ENCODE results near the gene TRIM25.

The TRIM25 gene

DNA sequence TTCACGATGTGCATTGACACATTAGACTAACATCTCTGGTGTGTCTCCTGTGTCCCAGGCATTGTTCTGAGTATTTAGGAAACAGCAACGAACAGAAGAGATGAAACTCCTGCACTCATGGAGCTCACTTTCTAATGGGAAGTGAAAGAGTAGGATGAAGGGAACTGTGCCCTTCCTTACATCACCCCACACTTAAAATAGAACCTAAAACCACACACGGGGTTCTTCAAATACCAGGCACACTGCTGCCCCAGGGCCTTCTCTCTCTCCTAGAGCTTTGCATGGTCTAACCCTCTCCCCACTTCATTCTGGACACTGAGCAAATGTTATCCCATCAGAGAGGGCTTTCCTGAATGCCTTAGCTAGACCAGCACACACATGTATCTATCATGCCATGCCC, 33.7 kb downstream of the TRIM25 start:
- Histone ChIP-seq H3K27me3 (ENCODE audit: control insufficient read depth, insufficient read depth, low read length) (no peaks in the 10 kb centered on the region), H3K4me2 (ENCODE audit: low read length) (no peak overlapping the region), H3K9me3 (replicated peaks; ENCODE audit: low read length) (no peaks in the 10 kb centered on the region), H3K4me3 (ENCODE audit: low read length) (no peak overlapping the region), H3K36me3 (ENCODE audit: insufficient read depth, low read length) (no peaks in the 10 kb centered on the region), H3K9ac (ENCODE audit: low read depth, low read length) (no peak overlapping the region), H3K4me1 (ENCODE audit: control insufficient read depth, insufficient read depth, low read length) (no peaks in the 10 kb centered on the region)

DNA sequence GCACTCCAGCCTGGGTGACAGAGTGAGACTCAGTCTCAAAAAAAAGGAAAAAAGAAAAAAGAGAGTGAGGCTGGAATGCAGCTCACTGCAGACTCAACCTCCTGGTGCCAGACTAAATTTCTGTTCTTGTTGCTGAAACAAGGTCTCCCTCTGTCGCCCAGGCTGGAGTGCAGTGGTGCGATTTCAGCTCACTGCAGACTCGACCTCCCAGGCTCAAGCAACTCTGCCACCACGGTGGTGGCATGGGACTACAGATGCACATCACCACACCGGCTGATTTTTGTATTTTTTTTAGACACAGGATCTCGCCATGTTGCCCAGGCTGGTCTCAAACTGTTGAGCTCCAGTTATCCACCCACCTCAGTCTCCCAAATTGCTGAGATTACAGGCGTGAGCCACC, 34.6 kb downstream of the TRIM25 start:
- Histone ChIP-seq H3K9ac (ENCODE audit: low read depth, low read length) (no peak overlapping the region), H3K4me3 (ENCODE audit: low read length) (no peak overlapping the region), H3K4me2 (ENCODE audit: low read length) (no peak overlapping the region), H3K36me3 (ENCODE audit: insufficient read depth, low read length) (no peaks in the 10 kb centered on the region), H3K9me3 (replicated peaks; ENCODE audit: low read length) (no peaks in the 10 kb centered on the region), H3K4me1 (ENCODE audit: control insufficient read depth, insufficient read depth, low read length) (no peaks in the 10 kb centered on the region), H3K27me3 (ENCODE audit: control insufficient read depth, insufficient read depth, low read length) (no peaks in the 10 kb centered on the region)

DNA sequence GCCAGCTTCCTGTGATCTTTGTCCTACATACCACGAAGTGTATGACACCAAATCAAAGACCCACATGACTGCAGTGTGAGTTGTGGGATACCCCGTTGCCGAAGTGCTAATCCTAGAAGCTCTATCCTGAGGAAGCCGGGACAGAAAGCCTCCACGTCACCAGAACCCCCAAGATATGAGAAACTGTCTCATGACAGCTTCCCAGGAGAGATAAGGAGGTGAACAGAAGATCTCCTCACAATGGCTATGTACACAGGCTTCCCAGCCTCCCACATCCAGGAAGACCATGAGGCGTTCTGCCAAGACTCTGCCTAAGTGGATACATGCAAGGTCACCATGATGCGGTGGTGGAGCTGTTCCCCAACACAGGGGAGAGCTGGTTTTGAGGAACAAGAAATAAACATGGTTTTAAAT, 37.1 kb downstream of the TRIM25 start:
- no peaks in the 10 kb centered on the region for H3K9me3 ChIP-seq (replicated peaks; ENCODE audit: low read length)

DNA sequence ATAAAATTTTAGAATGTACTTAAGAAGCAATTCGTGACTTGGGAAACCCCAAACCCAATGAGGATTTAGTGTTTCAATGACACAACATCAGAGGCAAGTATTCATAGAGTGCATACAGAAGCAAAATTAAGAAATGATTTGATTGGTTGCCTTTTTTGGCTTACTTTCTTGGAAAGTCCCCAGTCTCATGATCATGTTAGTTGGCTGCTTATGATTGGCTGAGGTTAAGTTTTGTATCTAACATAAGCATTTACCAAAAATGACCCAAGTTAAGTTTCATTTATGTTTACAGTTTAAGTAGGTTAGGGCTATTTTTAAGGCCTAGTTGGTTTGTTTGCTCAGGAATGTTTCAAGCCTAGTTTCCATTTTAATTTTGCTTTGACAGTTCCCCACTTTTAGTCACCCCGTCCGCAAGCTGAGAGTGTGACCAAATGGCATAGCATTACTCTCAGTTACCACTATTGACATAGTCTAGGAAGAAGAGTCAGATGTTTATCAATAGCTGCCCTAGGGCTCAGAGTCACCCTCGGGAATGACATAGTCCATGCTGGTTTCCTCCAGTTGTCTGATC, 43.7 kb downstream of the TRIM25 start:
- H3K9ac ChIP-seq (ENCODE audit: low read depth, low read length), result no peak overlapping the region
- H3K4me3 ChIP-seq (ENCODE audit: low read length), result no peak overlapping the region
- H3K9me3 ChIP-seq (replicated peaks; ENCODE audit: low read length), result no peaks in the 10 kb centered on the region
- H3K4me1 ChIP-seq (ENCODE audit: control insufficient read depth, insufficient read depth, low read length), result peaks cover 9% of the 10 kb centered on the region
- H3K27me3 ChIP-seq (ENCODE audit: control insufficient read depth, insufficient read depth, low read length), result no peaks in the 10 kb centered on the region
- no peak overlapping the region for H3K4me2 ChIP-seq (ENCODE audit: low read length)
- no peaks in the 10 kb centered on the region for H3K36me3 ChIP-seq (ENCODE audit: insufficient read depth, low read length)

More for the DNA sequence above, 37.1 kb downstream of the TRIM25 start:
- no peaks in the 10 kb centered on the region for H3K36me3 ChIP-seq (ENCODE audit: insufficient read depth, low read length)
- H3K9ac ChIP-seq (ENCODE audit: low read depth, low read length), result no peak overlapping the region
- no peaks in the 10 kb centered on the region for H3K4me1 ChIP-seq (ENCODE audit: control insufficient read depth, insufficient read depth, low read length)
- no peak overlapping the region for H3K4me3 ChIP-seq (ENCODE audit: low read length)
- H3K4me2 ChIP-seq (ENCODE audit: low read length), result no peak overlapping the region
- no peaks in the 10 kb centered on the region for H3K27me3 ChIP-seq (ENCODE audit: control insufficient read depth, insufficient read depth, low read length)

DNA sequence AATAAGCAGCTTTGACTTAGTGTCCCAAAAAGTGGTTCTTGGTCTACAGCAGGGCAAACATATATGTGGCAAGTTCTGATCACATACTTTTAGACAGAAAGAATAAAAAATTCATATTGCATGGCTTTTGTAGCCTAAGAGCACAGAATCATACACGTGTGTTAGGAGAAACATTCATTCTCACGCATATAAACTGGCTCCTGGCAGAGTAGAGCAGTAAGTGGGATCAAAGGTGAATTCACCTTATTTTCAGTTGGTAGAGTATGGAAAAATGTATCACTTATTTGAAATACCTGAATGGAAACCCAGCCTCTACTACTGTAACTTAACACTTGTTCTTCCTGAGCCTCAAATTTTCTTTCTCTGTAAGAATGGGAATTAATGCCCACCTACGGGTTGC, 45.1 kb downstream of the TRIM25 start:
- H3K4me3 ChIP-seq (ENCODE audit: low read length), result no peak overlapping the region

DNA sequence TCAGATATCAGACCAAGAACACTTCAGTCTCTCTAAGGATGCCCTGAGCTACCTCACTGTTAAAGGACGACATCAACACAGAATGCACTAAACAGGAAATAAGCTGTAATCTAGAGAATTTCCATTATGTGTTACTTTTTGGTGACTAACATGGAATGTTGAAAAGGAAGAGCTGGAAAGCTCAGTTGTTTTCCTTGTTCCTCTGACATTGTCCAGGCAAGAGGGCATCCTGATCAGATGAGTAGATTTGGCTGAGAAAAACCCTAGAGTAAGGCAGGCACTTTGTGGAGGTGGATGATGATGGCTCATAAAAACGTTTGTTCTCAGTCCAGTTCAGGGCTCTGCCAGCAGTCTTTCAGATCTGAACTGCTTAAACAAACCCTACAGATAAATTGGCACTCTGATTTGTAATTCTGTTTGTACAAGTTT, 45.9 kb downstream of the TRIM25 start:
- Histone ChIP-seq H3K9me3 (replicated peaks; ENCODE audit: low read length) (no peaks in the 10 kb centered on the region), H3K4me2 (ENCODE audit: low read length) (no peak overlapping the region), H3K4me3 (ENCODE audit: low read length) (no peak overlapping the region), H3K4me1 (ENCODE audit: control insufficient read depth, insufficient read depth, low read length) (peaks cover 9% of the 10 kb centered on the region), H3K36me3 (ENCODE audit: insufficient read depth, low read length) (peaks cover 5% of the 10 kb centered on the region), H3K27me3 (ENCODE audit: control insufficient read depth, insufficient read depth, low read length) (no peaks in the 10 kb centered on the region), H3K9ac (ENCODE audit: low read depth, low read length) (no peak overlapping the region)

More for the DNA sequence above, 45.1 kb downstream of the TRIM25 start:
- no peaks in the 10 kb centered on the region for H3K27me3 ChIP-seq (ENCODE audit: control insufficient read depth, insufficient read depth, low read length)
- no peak overlapping the region for H3K9ac ChIP-seq (ENCODE audit: low read depth, low read length)
- peaks cover 9% of the 10 kb centered on the region for H3K4me1 ChIP-seq (ENCODE audit: control insufficient read depth, insufficient read depth, low read length)
- no peaks in the 10 kb centered on the region for H3K36me3 ChIP-seq (ENCODE audit: insufficient read depth, low read length)
- H3K9me3 ChIP-seq (replicated peaks; ENCODE audit: low read length), result no peaks in the 10 kb centered on the region
- no peak overlapping the region for H3K4me2 ChIP-seq (ENCODE audit: low read length)

DNA sequence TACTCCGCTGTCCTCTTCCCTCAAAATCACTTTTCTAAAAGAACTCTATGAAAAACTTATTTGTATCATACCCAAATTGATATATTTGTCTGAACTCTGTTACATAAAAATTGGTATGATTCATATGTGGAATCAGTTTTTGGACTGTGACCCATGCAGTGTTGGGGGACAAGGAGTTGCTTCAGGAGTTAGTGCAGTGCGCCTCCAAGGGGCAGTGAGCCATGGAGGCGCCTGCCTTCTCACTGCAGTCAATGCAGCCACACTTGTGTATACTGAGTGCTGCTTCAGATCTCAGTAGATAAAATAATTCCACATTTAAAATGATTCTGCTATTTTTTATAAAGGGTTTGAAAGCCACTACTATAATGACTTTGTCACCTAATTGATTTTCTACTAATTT, 47.4 kb downstream of the TRIM25 start:
- Histone ChIP-seq H3K9me3 (replicated peaks; ENCODE audit: low read length) (no peaks in the 10 kb centered on the region), H3K9ac (ENCODE audit: low read depth, low read length) (no peak overlapping the region), H3K4me3 (ENCODE audit: low read length) (no peak overlapping the region), H3K36me3 (ENCODE audit: insufficient read depth, low read length) (peaks cover 14% of the 10 kb centered on the region), H3K27me3 (ENCODE audit: control insufficient read depth, insufficient read depth, low read length) (no peaks in the 10 kb centered on the region), H3K4me2 (ENCODE audit: low read length) (no peak overlapping the region), H3K4me1 (ENCODE audit: control insufficient read depth, insufficient read depth, low read length) (peaks cover 9% of the 10 kb centered on the region)

DNA sequence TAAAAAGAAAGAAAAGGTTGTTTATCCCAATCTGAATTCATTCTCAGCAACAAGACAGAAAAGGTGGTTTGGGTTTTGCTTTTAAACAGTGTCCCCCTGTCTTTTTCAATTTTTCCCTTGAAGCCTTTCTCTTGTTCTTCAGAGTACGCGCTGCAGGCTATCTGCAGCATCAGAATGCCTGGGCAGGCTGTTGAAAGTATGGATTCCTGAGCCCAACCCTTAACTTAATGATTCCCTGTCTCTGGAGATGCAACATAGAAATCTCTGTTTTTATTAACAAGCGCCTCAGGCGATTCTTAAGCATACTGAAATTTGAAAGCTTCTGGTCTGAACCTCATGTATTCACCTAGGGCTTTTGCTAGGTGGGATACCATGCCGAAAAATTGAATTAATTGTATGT, 47.8 kb downstream of the TRIM25 start:
- H3K4me1 ChIP-seq (ENCODE audit: control insufficient read depth, insufficient read depth, low read length), result peaks cover 9% of the 10 kb centered on the region
- H3K27me3 ChIP-seq (ENCODE audit: control insufficient read depth, insufficient read depth, low read length), result no peaks in the 10 kb centered on the region
- H3K36me3 ChIP-seq (ENCODE audit: insufficient read depth, low read length), result peaks cover 14% of the 10 kb centered on the region
- no peak overlapping the region for H3K4me2 ChIP-seq (ENCODE audit: low read length)
- H3K9me3 ChIP-seq (replicated peaks; ENCODE audit: low read length), result no peaks in the 10 kb centered on the region
- H3K9ac ChIP-seq (ENCODE audit: low read depth, low read length), result no peak overlapping the region
- H3K4me3 ChIP-seq (ENCODE audit: low read length), result no peak overlapping the region

DNA sequence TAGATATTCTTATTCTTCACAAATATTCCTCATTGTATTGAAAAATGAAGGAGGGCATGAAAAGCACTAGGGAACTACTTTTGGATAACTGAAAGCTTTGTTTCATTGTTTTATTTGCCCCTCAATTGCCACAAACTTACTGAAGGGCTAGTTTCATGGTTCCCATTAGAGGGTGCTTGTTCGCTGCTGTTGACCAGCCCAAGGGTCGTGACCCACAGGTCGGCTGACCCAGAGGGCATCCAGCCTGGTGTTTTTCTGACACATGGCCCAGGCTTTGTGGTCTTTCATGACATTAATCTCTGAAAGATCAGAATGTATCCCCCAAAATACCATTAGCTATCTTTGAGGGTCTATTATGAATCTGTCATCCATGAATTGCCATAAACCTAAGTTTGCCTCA, 49.9 kb downstream of the TRIM25 start:
- Histone ChIP-seq H3K4me2 (ENCODE audit: low read length) (no peak overlapping the region), H3K4me1 (ENCODE audit: control insufficient read depth, insufficient read depth, low read length) (peaks cover 9% of the 10 kb centered on the region), H3K9me3 (replicated peaks; ENCODE audit: low read length) (no peaks in the 10 kb centered on the region), H3K27me3 (ENCODE audit: control insufficient read depth, insufficient read depth, low read length) (no peaks in the 10 kb centered on the region), H3K9ac (ENCODE audit: low read depth, low read length) (no peak overlapping the region), H3K36me3 (ENCODE audit: insufficient read depth, low read length) (peaks cover 14% of the 10 kb centered on the region), H3K4me3 (ENCODE audit: low read length) (no peak overlapping the region)

DNA sequence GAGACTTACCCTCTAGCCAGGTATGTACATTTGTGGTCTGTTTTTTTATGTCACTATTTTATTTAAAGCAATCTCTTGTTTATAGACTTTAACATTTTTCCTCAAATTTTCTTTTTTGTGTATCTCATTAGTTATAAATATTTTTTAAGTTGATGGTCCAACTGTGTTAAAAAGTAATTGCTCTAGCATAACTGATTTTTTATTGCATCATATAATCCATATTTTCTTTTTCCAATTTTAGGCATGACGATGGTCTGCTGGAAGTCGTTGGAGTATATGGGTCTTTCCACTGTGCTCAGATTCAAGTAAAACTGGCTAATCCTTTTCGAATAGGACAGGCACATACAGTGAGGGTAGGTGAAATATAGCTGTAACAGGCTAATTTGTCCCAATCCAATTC, 52.0 kb downstream of the TRIM25 start:
- no peaks in the 10 kb centered on the region for H3K27me3 ChIP-seq (ENCODE audit: control insufficient read depth, insufficient read depth, low read length)
- H3K4me1 ChIP-seq (ENCODE audit: control insufficient read depth, insufficient read depth, low read length), result no peaks in the 10 kb centered on the region
- peaks cover 16% of the 10 kb centered on the region for H3K36me3 ChIP-seq (ENCODE audit: insufficient read depth, low read length)
- no peak overlapping the region for H3K9ac ChIP-seq (ENCODE audit: low read depth, low read length)
- H3K9me3 ChIP-seq (replicated peaks; ENCODE audit: low read length), result no peaks in the 10 kb centered on the region
- no peak overlapping the region for H3K4me2 ChIP-seq (ENCODE audit: low read length)
- no peak overlapping the region for H3K4me3 ChIP-seq (ENCODE audit: low read length)

DNA sequence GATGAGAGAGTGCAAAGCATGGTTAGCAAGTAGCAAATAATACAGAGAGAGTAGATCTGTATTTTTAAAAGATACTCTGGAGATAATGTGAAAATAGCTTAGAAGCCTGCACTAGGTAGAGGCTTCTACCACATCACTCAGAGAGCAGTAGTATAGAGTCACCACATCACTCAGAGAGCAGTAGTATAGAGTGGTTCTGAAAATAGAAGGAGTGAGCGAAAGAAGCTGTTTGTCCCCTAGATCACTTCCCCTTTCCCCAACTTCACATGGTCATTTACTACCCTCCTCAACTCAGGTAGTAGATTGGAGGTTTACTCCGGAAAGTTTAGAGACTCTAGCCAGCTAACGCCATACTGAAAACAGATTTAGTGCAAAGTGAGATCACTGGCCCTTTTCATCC, 62.8 kb downstream of the TRIM25 start:
- Histone ChIP-seq H3K4me1 (ENCODE audit: control insufficient read depth, insufficient read depth, low read length) (no peaks in the 10 kb centered on the region), H3K27me3 (ENCODE audit: control insufficient read depth, insufficient read depth, low read length) (no peaks in the 10 kb centered on the region), H3K4me3 (ENCODE audit: low read length) (no peak overlapping the region), H3K4me2 (ENCODE audit: low read length) (no peak overlapping the region), H3K36me3 (ENCODE audit: insufficient read depth, low read length) (peaks cover 5% of the 10 kb centered on the region), H3K9me3 (replicated peaks; ENCODE audit: low read length) (no peaks in the 10 kb centered on the region), H3K9ac (ENCODE audit: low read depth, low read length) (no peak overlapping the region)

DNA sequence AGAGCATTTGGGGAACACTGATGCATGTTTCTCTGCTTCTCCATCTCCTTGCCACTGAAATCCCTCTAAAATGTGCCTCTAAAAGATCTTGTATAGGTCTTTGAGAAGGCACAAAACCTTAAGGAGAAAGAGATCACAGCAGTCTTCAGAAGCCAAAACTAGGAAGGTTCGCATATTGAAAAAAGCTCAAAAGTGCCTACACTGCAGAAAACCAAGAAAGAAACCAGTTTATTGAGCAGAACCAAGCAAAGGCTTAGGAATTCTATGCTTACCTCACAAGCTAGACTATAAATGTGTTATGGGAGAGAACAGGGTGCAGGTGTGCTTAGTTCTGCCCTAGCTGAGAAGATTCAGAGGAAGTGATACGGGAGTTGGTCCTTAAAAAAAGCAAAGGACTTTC, 63.3 kb downstream of the TRIM25 start:
- no peak overlapping the region for H3K4me2 ChIP-seq (ENCODE audit: low read length)
- no peak overlapping the region for H3K9ac ChIP-seq (ENCODE audit: low read depth, low read length)
- H3K9me3 ChIP-seq (replicated peaks; ENCODE audit: low read length), result no peaks in the 10 kb centered on the region
- H3K4me3 ChIP-seq (ENCODE audit: low read length), result no peak overlapping the region
- no peaks in the 10 kb centered on the region for H3K4me1 ChIP-seq (ENCODE audit: control insufficient read depth, insufficient read depth, low read length)
- no peaks in the 10 kb centered on the region for H3K27me3 ChIP-seq (ENCODE audit: control insufficient read depth, insufficient read depth, low read length)
- peaks cover 5% of the 10 kb centered on the region for H3K36me3 ChIP-seq (ENCODE audit: insufficient read depth, low read length)
